ENCODE measurements around the gene SET.
"Not testable (repeated sequence)": the region's sequence is repeated elsewhere in the genome, so short reads cannot be mapped to it uniquely, and the experiment has no call there.

SET gene

GRCh38 chr9:128689293-128689774 is 312 bp downstream of the SET start:
- TF ChIP-seq GLIS3 (CRISPR knock-in tag; IDR thresholded peaks at IDR 0.05) = no peak
- TF ChIP-seq PPARA (CRISPR knock-in tag; IDR thresholded peaks at IDR 0.05; ENCODE audit: borderline replicate concordance) = no peak
- TF ChIP-seq ZFP3 (CRISPR knock-in tag; IDR thresholded peaks at IDR 0.05) = no peak
- no peak for TF ChIP-seq CSDC2 (CRISPR knock-in tag; IDR thresholded peaks at IDR 0.05)
- no peak for TF ChIP-seq SNAI2 (CRISPR knock-in tag; IDR thresholded peaks at IDR 0.05)
- ATAC-seq = peak; percentile 34

DNA sequence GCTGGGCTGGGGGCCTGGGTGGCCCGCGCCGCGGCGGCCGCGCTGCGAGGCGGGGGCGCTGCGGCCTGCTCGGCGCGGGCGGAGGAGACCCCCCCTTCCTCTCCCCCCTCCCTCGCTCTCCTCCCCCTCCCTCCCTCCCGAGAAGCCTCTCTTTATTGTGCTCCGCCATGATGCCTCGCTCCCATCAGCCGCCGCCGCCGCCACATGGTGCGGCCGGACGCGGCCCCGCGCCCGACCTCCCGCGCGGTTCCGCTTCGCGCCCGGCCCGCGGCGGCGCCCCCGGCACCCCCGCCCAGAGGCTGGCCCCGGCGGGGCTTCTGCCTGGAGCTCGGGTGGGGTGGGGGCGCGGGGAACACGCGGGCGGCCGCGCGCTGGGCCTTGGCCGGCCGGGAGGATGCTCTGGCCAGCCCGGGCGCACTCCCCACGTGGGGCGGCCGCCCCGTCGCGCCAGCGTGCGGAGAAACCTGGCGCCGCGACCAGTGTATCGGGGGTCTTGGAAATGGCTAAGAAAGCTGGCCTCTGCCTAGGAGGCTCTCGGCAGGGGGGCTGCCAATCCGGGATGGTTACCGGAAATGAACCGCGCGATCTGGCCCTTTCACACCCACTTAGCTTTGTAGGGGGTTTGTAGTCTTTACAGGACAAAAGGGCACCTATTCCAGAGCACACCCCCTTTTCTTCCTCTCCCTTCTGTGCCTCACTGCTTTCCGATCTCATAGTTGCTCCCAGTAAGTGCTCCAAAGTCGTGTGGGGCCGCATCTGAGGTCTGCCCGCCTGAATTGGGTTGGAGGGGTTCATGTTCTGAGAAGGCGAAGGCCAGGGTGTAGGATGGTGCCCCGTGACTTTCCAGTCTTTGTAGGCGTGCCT is 1.0 kb downstream of the SET start:
- ATAC-seq = peak; percentile 6; the same call in 1 of the 3 replicates
- TF ChIP-seq, protein P1, sequence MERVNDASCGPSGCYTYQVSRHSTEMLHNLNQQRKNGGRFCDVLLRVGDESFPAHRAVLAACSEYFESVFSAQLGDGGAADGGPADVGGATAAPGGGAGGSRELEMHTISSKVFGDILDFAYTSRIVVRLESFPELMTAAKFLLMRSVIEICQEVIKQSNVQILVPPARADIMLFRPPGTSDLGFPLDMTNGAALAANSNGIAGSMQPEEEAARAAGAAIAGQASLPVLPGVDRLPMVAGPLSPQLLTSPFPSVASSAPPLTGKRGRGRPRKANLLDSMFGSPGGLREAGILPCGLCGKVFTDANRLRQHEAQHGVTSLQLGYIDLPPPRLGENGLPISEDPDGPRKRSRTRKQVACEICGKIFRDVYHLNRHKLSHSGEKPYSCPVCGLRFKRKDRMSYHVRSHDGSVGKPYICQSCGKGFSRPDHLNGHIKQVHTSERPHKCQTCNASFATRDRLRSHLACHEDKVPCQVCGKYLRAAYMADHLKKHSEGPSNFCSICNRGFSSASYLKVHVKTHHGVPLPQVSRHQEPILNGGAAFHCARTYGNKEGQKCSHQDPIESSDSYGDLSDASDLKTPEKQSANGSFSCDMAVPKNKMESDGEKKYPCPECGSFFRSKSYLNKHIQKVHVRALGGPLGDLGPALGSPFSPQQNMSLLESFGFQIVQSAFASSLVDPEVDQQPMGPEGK (CRISPR knock-in tag; IDR thresholded peaks at IDR 0.05; ENCODE audit: borderline replicate concordance) = no peak
- no peak for TF ChIP-seq CSDC2 (CRISPR knock-in tag; IDR thresholded peaks at IDR 0.05)

DNA sequence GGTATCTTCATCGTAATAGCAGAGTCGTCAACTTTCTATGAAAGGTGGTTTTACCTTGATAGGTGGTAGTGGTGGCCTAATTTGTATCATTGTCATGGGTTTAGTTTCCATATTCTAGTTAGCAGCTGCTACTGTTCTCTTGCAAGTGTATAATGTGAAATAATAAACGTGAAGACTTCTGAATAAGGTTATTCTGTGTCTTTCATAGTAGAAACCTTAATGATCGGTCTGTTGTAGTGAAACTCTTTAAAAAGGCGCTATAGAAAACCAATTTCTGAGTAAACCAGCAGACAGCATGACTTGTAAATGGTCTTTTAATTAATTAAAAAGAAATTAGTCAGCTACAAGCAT is 1.6 kb downstream of the SET start:
- ATAC-seq = no peak
- TF ChIP-seq BACH2 (CRISPR knock-in tag; IDR thresholded peaks at IDR 0.05; ENCODE audit: borderline replicate concordance) = no peak
- TF ChIP-seq, protein P2, sequence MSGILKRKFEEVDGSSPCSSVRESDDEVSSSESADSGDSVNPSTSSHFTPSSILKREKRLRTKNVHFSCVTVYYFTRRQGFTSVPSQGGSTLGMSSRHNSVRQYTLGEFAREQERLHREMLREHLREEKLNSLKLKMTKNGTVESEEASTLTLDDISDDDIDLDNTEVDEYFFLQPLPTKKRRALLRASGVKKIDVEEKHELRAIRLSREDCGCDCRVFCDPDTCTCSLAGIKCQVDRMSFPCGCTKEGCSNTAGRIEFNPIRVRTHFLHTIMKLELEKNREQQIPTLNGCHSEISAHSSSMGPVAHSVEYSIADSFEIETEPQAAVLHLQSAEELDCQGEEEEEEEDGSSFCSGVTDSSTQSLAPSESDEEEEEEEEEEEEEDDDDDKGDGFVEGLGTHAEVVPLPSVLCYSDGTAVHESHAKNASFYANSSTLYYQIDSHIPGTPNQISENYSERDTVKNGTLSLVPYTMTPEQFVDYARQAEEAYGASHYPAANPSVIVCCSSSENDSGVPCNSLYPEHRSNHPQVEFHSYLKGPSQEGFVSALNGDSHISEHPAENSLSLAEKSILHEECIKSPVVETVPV (CRISPR knock-in tag; IDR thresholded peaks at IDR 0.05) = no peak
- TF ChIP-seq TOX (CRISPR knock-in tag; IDR thresholded peaks at IDR 0.05; ENCODE audit: borderline replicate concordance) = no peak
- TF ChIP-seq, protein P3, sequence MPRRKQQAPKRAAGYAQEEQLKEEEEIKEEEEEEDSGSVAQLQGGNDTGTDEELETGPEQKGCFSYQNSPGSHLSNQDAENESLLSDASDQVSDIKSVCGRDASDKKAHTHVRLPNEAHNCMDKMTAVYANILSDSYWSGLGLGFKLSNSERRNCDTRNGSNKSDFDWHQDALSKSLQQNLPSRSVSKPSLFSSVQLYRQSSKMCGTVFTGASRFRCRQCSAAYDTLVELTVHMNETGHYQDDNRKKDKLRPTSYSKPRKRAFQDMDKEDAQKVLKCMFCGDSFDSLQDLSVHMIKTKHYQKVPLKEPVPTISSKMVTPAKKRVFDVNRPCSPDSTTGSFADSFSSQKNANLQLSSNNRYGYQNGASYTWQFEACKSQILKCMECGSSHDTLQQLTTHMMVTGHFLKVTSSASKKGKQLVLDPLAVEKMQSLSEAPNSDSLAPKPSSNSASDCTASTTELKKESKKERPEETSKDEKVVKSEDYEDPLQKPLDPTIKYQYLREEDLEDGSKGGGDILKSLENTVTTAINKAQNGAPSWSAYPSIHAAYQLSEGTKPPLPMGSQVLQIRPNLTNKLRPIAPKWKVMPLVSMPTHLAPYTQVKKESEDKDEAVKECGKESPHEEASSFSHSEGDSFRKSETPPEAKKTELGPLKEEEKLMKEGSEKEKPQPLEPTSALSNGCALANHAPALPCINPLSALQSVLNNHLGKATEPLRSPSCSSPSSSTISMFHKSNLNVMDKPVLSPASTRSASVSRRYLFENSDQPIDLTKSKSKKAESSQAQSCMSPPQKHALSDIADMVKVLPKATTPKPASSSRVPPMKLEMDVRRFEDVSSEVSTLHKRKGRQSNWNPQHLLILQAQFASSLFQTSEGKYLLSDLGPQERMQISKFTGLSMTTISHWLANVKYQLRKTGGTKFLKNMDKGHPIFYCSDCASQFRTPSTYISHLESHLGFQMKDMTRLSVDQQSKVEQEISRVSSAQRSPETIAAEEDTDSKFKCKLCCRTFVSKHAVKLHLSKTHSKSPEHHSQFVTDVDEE (CRISPR knock-in tag; IDR thresholded peaks at IDR 0.05) = no peak
- no peak for TF ChIP-seq TCF4 (CRISPR knock-in tag; IDR thresholded peaks at IDR 0.05; ENCODE audit: borderline replicate concordance)
- TF ChIP-seq PPARA (CRISPR knock-in tag; IDR thresholded peaks at IDR 0.05; ENCODE audit: borderline replicate concordance) = no peak
- TF ChIP-seq, protein P1 (CRISPR knock-in tag; IDR thresholded peaks at IDR 0.05; ENCODE audit: borderline replicate concordance) = no peak
- TF ChIP-seq GLIS3 (CRISPR knock-in tag; IDR thresholded peaks at IDR 0.05) = no peak
- TF ChIP-seq CSDC2 (CRISPR knock-in tag; IDR thresholded peaks at IDR 0.05) = no peak
- TF ChIP-seq ZNF565 (CRISPR knock-in tag; conservative IDR thresholded peaks at IDR 0.05; ENCODE audit: low read depth) = no peak
- TF ChIP-seq ZNF70 (CRISPR knock-in tag; IDR thresholded peaks at IDR 0.05) = no peak
- TF ChIP-seq ISL1 (CRISPR knock-in tag; IDR thresholded peaks at IDR 0.05) = no peak
- no peak for TF ChIP-seq SNAI2 (CRISPR knock-in tag; IDR thresholded peaks at IDR 0.05)
- no peak for TF ChIP-seq ZFP3 (CRISPR knock-in tag; IDR thresholded peaks at IDR 0.05)
- no peak for TF ChIP-seq OSR1 (CRISPR knock-in tag; IDR thresholded peaks at IDR 0.05)

DNA sequence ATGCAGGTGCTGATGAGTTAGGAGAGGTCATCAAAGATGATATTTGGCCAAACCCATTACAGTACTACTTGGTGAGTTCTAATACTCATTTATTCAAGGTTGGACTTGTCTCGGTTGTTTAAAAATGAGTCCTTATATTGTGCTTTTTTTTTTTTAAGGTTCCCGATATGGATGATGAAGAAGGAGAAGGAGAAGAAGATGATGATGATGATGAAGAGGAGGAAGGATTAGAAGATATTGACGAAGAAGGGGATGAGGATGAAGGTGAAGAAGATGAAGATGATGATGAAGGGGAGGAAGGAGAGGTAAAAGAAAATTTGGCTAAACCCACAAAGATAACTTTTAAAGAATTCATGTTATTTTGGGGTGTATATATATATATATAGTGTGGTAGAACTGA is 4.7 kb downstream of the SET start:
- not testable (repeated sequence) for ATAC-seq

- ATAC-seq = no peak
- TF ChIP-seq ARNTL (CRISPR knock-in tag; IDR thresholded peaks at IDR 0.05; ENCODE audit: borderline replicate concordance, low read depth) (no peak), SNAI2 (CRISPR knock-in tag; IDR thresholded peaks at IDR 0.05) (no peak), ZNF565 (CRISPR knock-in tag; conservative IDR thresholded peaks at IDR 0.05; ENCODE audit: low read depth) (no peak)
Measured at GRCh38 chr9:128694344-128694743, 5.3 kb downstream of the SET start.
